HEK293T (cell line): ENCODE data around the gene TMEM178B.

Source experiments
- CTCF ChIA-PET: fragments of 350-600 bp; formaldehyde crosslinking; extraction: SDS; loops from one replicate; lab custom pipeline; 2021; ENCODE audit warnings: antibody characterized with exemption, inconsistent platforms; lab: Yijun Ruan, JAX
- POLR2A ChIA-PET: fragments of 350-600 bp; formaldehyde crosslinking; extraction: SDS; loops from one replicate; lab custom pipeline; 2020; ENCODE audit warnings: antibody characterized with exemption, inconsistent platforms; lab: Yijun Ruan, JAX
- DNase-seq: peaks from one replicate; pipeline ENCODE4 v3.0.0; 2012; ENCODE audit warnings: mixed read lengths; ENCODE audit errors: extremely low spot score
- ARNT ChIP-seq: fragments of 450-650 bp; IDR thresholded peaks from 2 replicates; pipeline ENCODE4 v1.6.1; 2017; ENCODE audit warnings: mild to moderate bottlenecking
- BHLHE40 ChIP-seq: fragments of 450-650 bp; IDR thresholded peaks from 2 replicates; pipeline ENCODE4 v1.6.1; 2016; ENCODE audit warnings: mild to moderate bottlenecking, moderate library complexity, borderline replicate concordance
- CTBP1 ChIP-seq: fragments of 450-650 bp; IDR thresholded peaks from 2 replicates; pipeline ENCODE4 v1.6.1; 2016; ENCODE audit warnings: borderline replicate concordance
- ELF4 ChIP-seq: fragments of 450-650 bp; IDR thresholded peaks from 2 replicates; pipeline ENCODE4 v1.6.1; 2017; ENCODE audit warnings: antibody characterized with exemption
- FOXA1 ChIP-seq: fragments of 450-650 bp; IDR thresholded peaks from 2 replicates; pipeline ENCODE4 v1.6.1; 2016; ENCODE audit warnings: mild to moderate bottlenecking
- FOXK2 ChIP-seq: fragments of 450-650 bp; IDR thresholded peaks from 2 replicates; pipeline ENCODE4 v1.6.1; 2016; ENCODE audit warnings: mild to moderate bottlenecking
- FOXM1 ChIP-seq: fragments of 450-650 bp; IDR thresholded peaks from 2 replicates; pipeline ENCODE4 v1.6.1; 2017; ENCODE audit warnings: mild to moderate bottlenecking, borderline replicate concordance
- HDGF ChIP-seq: fragments of 450-650 bp; IDR thresholded peaks from 2 replicates; pipeline ENCODE4 v1.6.1; 2017; ENCODE audit warnings: antibody characterized with exemption, borderline replicate concordance
- L3MBTL2 ChIP-seq: fragments of 450-650 bp; conservative IDR thresholded peaks from 2 replicates; pipeline ENCODE4 v1.6.1; 2016; ENCODE audit warnings: mild to moderate bottlenecking
- LEF1 ChIP-seq: fragments of 450-650 bp; IDR thresholded peaks from 2 replicates; pipeline ENCODE4 v1.6.1; 2017; ENCODE audit warnings: mild to moderate bottlenecking, borderline replicate concordance
- NFRKB ChIP-seq: fragments of 450-650 bp; IDR thresholded peaks from 2 replicates; pipeline ENCODE4 v1.6.1; 2016; ENCODE audit warnings: mild to moderate bottlenecking, moderate library complexity
- PKNOX1 ChIP-seq: fragments of 450-650 bp; IDR thresholded peaks from 2 replicates; pipeline ENCODE4 v1.6.1; 2016
- SP1 ChIP-seq: fragments of 450-650 bp; IDR thresholded peaks from 2 replicates; pipeline ENCODE4 v1.6.1; 2017
- SUZ12 ChIP-seq: fragments of 450-650 bp; IDR thresholded peaks from 2 replicates; pipeline ENCODE4 v1.6.1; 2016; ENCODE audit warnings: mild to moderate bottlenecking
- TARDBP ChIP-seq: fragments of 450-650 bp; IDR thresholded peaks from 2 replicates; pipeline ENCODE4 v1.6.1; 2016
- ZNF384 ChIP-seq: fragments of 450-650 bp; IDR thresholded peaks from 2 replicates; pipeline ENCODE4 v1.6.1; 2016

The TMEM178B gene

GRCh38 chr7:141213226-141213625 lies 139.4 kb downstream of the TMEM178B start:
- TF ChIP-seq FOXM1 = no peak
- TF ChIP-seq BHLHE40 = no peak
- no peak for TF ChIP-seq ARNT
- TF ChIP-seq CTBP1 = no peak
- POLR2A ChIA-PET = no interaction called here
- no peak for DNase-seq
- CTCF ChIA-PET = no interaction called here

GRCh38 chr7:141217938-141218337 lies 144.1 kb downstream of the TMEM178B start:
- ChIA-PET CTCF (interaction anchor here (1.0 to 1.5 kb wide), 2 partner anchors 13 to 146 kb away, joined by 4 to 6 read pairs; no protein-coding TSS in a partner anchor), POLR2A (interaction anchor here (0.9 to 2.2 kb wide), 2 partner anchors 143 to 145 kb away, joined by 3 to 7 read pairs; no protein-coding TSS in a partner anchor)
- no peak for TF ChIP-seq ELF4
- no peak for TF ChIP-seq SUZ12
- no peak for TF ChIP-seq LEF1
- no peak for TF ChIP-seq NFRKB
- TF ChIP-seq ZNF384 = no peak
- TF ChIP-seq TARDBP = no peak
- TF ChIP-seq PKNOX1 = no peak
- TF ChIP-seq ARNT = no peak
- TF ChIP-seq FOXM1 = no peak
- TF ChIP-seq FOXK2 = no peak
- no peak for TF ChIP-seq BHLHE40
- TF ChIP-seq HDGF = no peak
- TF ChIP-seq SP1 = no peak
- no peak for DNase-seq

- TF ChIP-seq FOXA1 (no peak), LEF1 (no peak), ELF4 (no peak), NFRKB (no peak), HDGF (no peak), ARNT (no peak), SP1 (no peak), ZNF384 (no peak), PKNOX1 (no peak)
- ChIA-PET POLR2A (interaction anchor here (1.8 to 2.0 kb wide), 2 partner anchors 147 to 204 kb away, joined by 9 to 10 read pairs; partner anchors contain the start of gene MRPS33), CTCF (interaction anchor here (0.7 to 2.5 kb wide), 5 partner anchors 14 to 408 kb away, joined by 3 to 13 read pairs (median 6); no protein-coding TSS in a partner anchor)
- DNase-seq = no peak
Measured at GRCh38 chr7:141218941-141219340, 145.1 kb downstream of the TMEM178B start.

GRCh38 chr7:141220263-141220880 lies 146.5 kb downstream of the TMEM178B start:
- ChIA-PET POLR2A (interaction anchor here (1.1 to 2.0 kb wide), 3 partner anchors 148 to 206 kb away, joined by 3 to 10 read pairs (median 9); partner anchors contain the start of gene MRPS33), CTCF (interaction anchor here (0.5 to 2.5 kb wide), 8 partner anchors 13 to 409 kb away, joined by 3 to 13 read pairs (median 4); partner anchors contain the start of gene MRPS33)
- TF ChIP-seq TARDBP = no peak
- no peak for TF ChIP-seq PKNOX1
- no peak for TF ChIP-seq FOXA1
- no peak for TF ChIP-seq HDGF
- no peak for TF ChIP-seq SP1
- TF ChIP-seq FOXK2 = no peak
- TF ChIP-seq CTBP1 = no peak
- TF ChIP-seq LEF1 = no peak
- TF ChIP-seq ELF4 = no peak
- TF ChIP-seq SUZ12 = no peak
- no peak for TF ChIP-seq L3MBTL2
- TF ChIP-seq FOXM1 = no peak
- TF ChIP-seq NFRKB = no peak
- no peak for TF ChIP-seq ARNT
- no peak for TF ChIP-seq ZNF384
- DNase-seq = peak; percentile 77

GRCh38 chr7:141221007-141221612 lies 147.2 kb downstream of the TMEM178B start:
- ChIA-PET CTCF (interaction anchor here (0.5 to 2.5 kb wide), 6 partner anchors 14 to 494 kb away, joined by 3 to 13 read pairs (median 3); partner anchors contain the start of gene MRPS33), POLR2A (interaction anchor here (1.1 kb wide), 1 partner anchor 149 kb away, joined by 3 read pairs; no protein-coding TSS in a partner anchor)
- TF ChIP-seq PKNOX1 = no peak
- no peak for TF ChIP-seq CTBP1
- TF ChIP-seq LEF1 = no peak
- no peak for TF ChIP-seq NFRKB
- no peak for TF ChIP-seq ELF4
- no peak for TF ChIP-seq BHLHE40
- no peak for TF ChIP-seq L3MBTL2
- TF ChIP-seq HDGF = no peak
- TF ChIP-seq TARDBP = no peak
- TF ChIP-seq FOXK2 = no peak
- no peak for TF ChIP-seq FOXA1
- no peak for TF ChIP-seq SUZ12
- TF ChIP-seq SP1 = no peak
- no peak for TF ChIP-seq ARNT
- TF ChIP-seq FOXM1 = no peak
- DNase-seq = no peak
